ENCODE data around the gene RHOT1. TPM values are rescaled to one million over a fixed set of nuclear protein-coding genes. Genes with fewer than 3 reads are reported as not detected.

RHOT1 gene
- total RNA-seq, 1 donor from 2014 or later, result 26.2 TPM

- H3K27me3 Mint-ChIP-seq, result no peaks in the 10 kb centered on the region
Observed at GRCh38 chr17:32211671-32212070, 69.4 kb downstream of the RHOT1 start.

GRCh38 chr17:32215696-32216095 lies 73.4 kb downstream of the RHOT1 start:
- no peaks in the 10 kb centered on the region for H3K27me3 Mint-ChIP-seq
- DNase-seq (ENCODE audit: extremely low spot score, unreplicated experiment), result no peak
- peaks cover 15% of the 10 kb centered on the region for H3K36me3 Mint-ChIP-seq
- H3K4me3 Mint-ChIP-seq, result no peak overlapping the region
- H3K27ac Mint-ChIP-seq, result no peak overlapping the region
- TF ChIP-seq CTCF (conservative IDR thresholded peaks at IDR 0.05), result no peak
- H3K4me1 Mint-ChIP-seq (ENCODE audit: unreplicated experiment), result no peaks in the 10 kb centered on the region
- H3K9me3 Mint-ChIP-seq, result no peaks in the 10 kb centered on the region

More at GRCh38 chr17:32211671-32212070, 69.4 kb downstream of the RHOT1 start:
- no peaks in the 10 kb centered on the region for H3K9me3 Mint-ChIP-seq
- no peak overlapping the region for H3K27ac Mint-ChIP-seq
- peaks cover 18% of the 10 kb centered on the region for H3K36me3 Mint-ChIP-seq
- H3K4me1 Mint-ChIP-seq (ENCODE audit: unreplicated experiment), result no peaks in the 10 kb centered on the region
- H3K4me3 Mint-ChIP-seq, result no peak overlapping the region
- DNase-seq (ENCODE audit: extremely low spot score, unreplicated experiment), result no peak
- no peak for TF ChIP-seq CTCF (conservative IDR thresholded peaks at IDR 0.05)

- Mint-ChIP-seq H3K4me3 (no peak overlapping the region), H3K4me1 (ENCODE audit: unreplicated experiment) (no peaks in the 10 kb centered on the region), H3K27me3 (no peaks in the 10 kb centered on the region), H3K9me3 (no peaks in the 10 kb centered on the region), H3K27ac (no peak overlapping the region), H3K36me3 (peaks cover 9% of the 10 kb centered on the region)
- TF ChIP-seq CTCF (conservative IDR thresholded peaks at IDR 0.05), result no peak
- no peak for DNase-seq (ENCODE audit: extremely low spot score, unreplicated experiment)
Observed at GRCh38 chr17:32222621-32223020, 80.3 kb downstream of the RHOT1 start.

GRCh38 chr17:32223703-32224102 lies 81.4 kb downstream of the RHOT1 start:
- Mint-ChIP-seq H3K9me3 (no peaks in the 10 kb centered on the region), H3K4me1 (ENCODE audit: unreplicated experiment) (no peaks in the 10 kb centered on the region), H3K27me3 (no peaks in the 10 kb centered on the region), H3K4me3 (no peak overlapping the region), H3K27ac (no peak overlapping the region), H3K36me3 (peaks cover 9% of the 10 kb centered on the region)
- no peak for DNase-seq (ENCODE audit: extremely low spot score, unreplicated experiment)
- TF ChIP-seq CTCF (conservative IDR thresholded peaks at IDR 0.05), result no peak

GRCh38 chr17:32226886-32227285 lies 84.6 kb downstream of the RHOT1 start:
- no peaks in the 10 kb centered on the region for H3K36me3 Mint-ChIP-seq

More at GRCh38 chr17:32226886-32227285, 84.6 kb downstream of the RHOT1 start:
- Mint-ChIP-seq H3K27me3 (no peaks in the 10 kb centered on the region), H3K9me3 (no peaks in the 10 kb centered on the region), H3K4me3 (no peak overlapping the region), H3K4me1 (ENCODE audit: unreplicated experiment) (peaks cover 7% of the 10 kb centered on the region), H3K27ac (no peak overlapping the region)
- no peak for DNase-seq (ENCODE audit: extremely low spot score, unreplicated experiment)
- no peak for TF ChIP-seq CTCF (conservative IDR thresholded peaks at IDR 0.05)

Measured in type B pancreatic cell (in vitro differentiated cells).